Glutamatergic neuron (in vitro differentiated cells): ENCODE data around the gene MISP3. TPM values are rescaled to one million over a fixed set of nuclear protein-coding genes. Genes with fewer than 3 reads are reported as not detected.
"Not testable (repeated sequence)": the region's sequence is repeated elsewhere in the genome, so short reads cannot be mapped to it uniquely, and the experiment has no call there.

Experiments
- DNase-seq: peaks from one replicate; pipeline ENCODE4 v3.0.0; 2022
- H3K27ac Mint-ChIP-seq: one replicate; pipeline ENCODE4 v1.8.0; 2020; ENCODE audit warnings: mild to moderate bottlenecking, mixed read lengths, inconsistent platforms; ENCODE audit not compliant: unreplicated experiment
- H3K27me3 Mint-ChIP-seq: one replicate; pipeline ENCODE4 v1.8.0; 2020; ENCODE audit warnings: mild to moderate bottlenecking, moderate library complexity, mixed read lengths, inconsistent platforms; ENCODE audit not compliant: unreplicated experiment
- H3K36me3 Mint-ChIP-seq: one replicate; pipeline ENCODE4 v1.8.0; 2020; ENCODE audit warnings: mild to moderate bottlenecking, mixed read lengths, inconsistent platforms; ENCODE audit not compliant: unreplicated experiment
- H3K4me1 Mint-ChIP-seq: one replicate; pipeline ENCODE4 v1.8.0; 2020; ENCODE audit warnings: mild to moderate bottlenecking, low read depth, mixed read lengths, inconsistent platforms; ENCODE audit not compliant: unreplicated experiment
- H3K4me3 Mint-ChIP-seq: one replicate; pipeline ENCODE4 v1.8.0; 2020; ENCODE audit warnings: mild to moderate bottlenecking, mixed read lengths, inconsistent platforms; ENCODE audit not compliant: unreplicated experiment
- H3K9me3 Mint-ChIP-seq: one replicate; pipeline ENCODE4 v1.8.0; 2020; ENCODE audit warnings: mild to moderate bottlenecking, moderate library complexity, mixed read lengths, inconsistent platforms; ENCODE audit not compliant: unreplicated experiment
- CTCF ChIP-seq: fragments of 200-600 bp; sonication (generic); IDR thresholded peaks from one replicate; pipeline ENCODE4 v1.5.0; 2021; ENCODE audit not compliant: partially characterized antibody, unreplicated experiment
- total RNA-seq: library from RNA; stranded (reverse); fragmentation: NEBNext Ultra II Directional; extraction: Animal tissue kit (Norgen Biotek cat#: 25700); gene quantifications from one replicate; pipeline ENCODE4 v1.2.1, GENCODE V29; 2021; ENCODE audit not compliant: unreplicated experiment

Gene MISP3
- total RNA-seq, 1 donor from 2014 or later = 2.2 TPM

- H3K4me1 Mint-ChIP-seq = no peaks in the 10 kb centered on the region
- no peak for DNase-seq
- no peak overlapping the region for H3K27ac Mint-ChIP-seq
- H3K4me3 Mint-ChIP-seq = no peak overlapping the region
- TF ChIP-seq CTCF = no peak
- no peaks in the 10 kb centered on the region for H3K9me3 Mint-ChIP-seq
- H3K36me3 Mint-ChIP-seq = no peaks in the 10 kb centered on the region
- peaks cover 6% of the 10 kb centered on the region for H3K27me3 Mint-ChIP-seq
Measured at GRCh38 chr19:14039181-14039580, 33.4 kb upstream of the MISP3 start.

- TF ChIP-seq CTCF = peak; percentile 61
- not testable (repeated sequence) for H3K27me3 Mint-ChIP-seq, H3K4me3 Mint-ChIP-seq, H3K4me1 Mint-ChIP-seq, H3K9me3 Mint-ChIP-seq, H3K27ac Mint-ChIP-seq, H3K36me3 Mint-ChIP-seq
- DNase-seq = peak; percentile 46
Measured at GRCh38 chr19:14042659-14043608, 29.7 kb upstream of the MISP3 start.

- H3K4me3 Mint-ChIP-seq, H3K36me3 Mint-ChIP-seq, H3K4me1 Mint-ChIP-seq, DNase-seq, H3K27ac Mint-ChIP-seq, H3K27me3 Mint-ChIP-seq, H3K9me3 Mint-ChIP-seq: not testable (repeated sequence)
Measured at GRCh38 chr19:14047866-14048265, 24.7 kb upstream of the MISP3 start.

GRCh38 chr19:14048443-14049153 lies 24.0 kb upstream of the MISP3 start:
- H3K36me3 Mint-ChIP-seq = no peaks in the 10 kb centered on the region
- no peak overlapping the region for H3K4me3 Mint-ChIP-seq
- DNase-seq = peak; percentile 78
- H3K9me3 Mint-ChIP-seq = peaks cover 2% of the 10 kb centered on the region
- no peak overlapping the region for H3K27ac Mint-ChIP-seq
- no peaks in the 10 kb centered on the region for H3K4me1 Mint-ChIP-seq
- H3K27me3 Mint-ChIP-seq = no peaks in the 10 kb centered on the region
- peak; percentile 82 for TF ChIP-seq CTCF

GRCh38 chr19:14050512-14050911 lies 22.1 kb upstream of the MISP3 start:
- TF ChIP-seq CTCF = no peak
- Mint-ChIP-seq H3K36me3 (no peaks in the 10 kb centered on the region), H3K9me3 (peaks cover 5% of the 10 kb centered on the region), H3K27me3 (peaks cover 6% of the 10 kb centered on the region), H3K4me1 (no peaks in the 10 kb centered on the region), H3K4me3 (no peak overlapping the region), H3K27ac (no peak overlapping the region)
- DNase-seq = no peak
